ENCODE results near the gene FBXO33.
A peak's percentile ranks its signal among the peaks of the same experiment; 100 is the strongest.

Gene FBXO33

GRCh38 chr14:39430762-39431415 lies 1.3 kb downstream of the FBXO33 start:
- no peak for DNase-seq

GRCh38 chr14:39428118-39428517 lies 4.1 kb downstream of the FBXO33 start:
- no peak for DNase-seq

- DNase-seq, result peak; percentile 45
Observed at GRCh38 chr14:39426605-39427004, 5.6 kb downstream of the FBXO33 start.

- DNase-seq, result no peak
Observed at GRCh38 chr14:39425947-39426346, 6.3 kb downstream of the FBXO33 start.

- DNase-seq, result peak; percentile 4
Observed at GRCh38 chr14:39423793-39424192, 8.4 kb downstream of the FBXO33 start.

GRCh38 chr14:39422243-39422642 lies 10.0 kb downstream of the FBXO33 start:
- no peak for DNase-seq

- no peak for DNase-seq
Observed at GRCh38 chr14:39419272-39419671, 13.0 kb downstream of the FBXO33 start.

- peak; percentile 66 for DNase-seq
Observed at GRCh38 chr14:39417014-39417413, 15.2 kb downstream of the FBXO33 start.

- DNase-seq, result no peak
Observed at GRCh38 chr14:39416072-39416471, 16.2 kb downstream of the FBXO33 start.

GRCh38 chr14:39406560-39406959 lies 25.7 kb downstream of the FBXO33 start:
- no peak for DNase-seq

- no peak for DNase-seq
Observed at GRCh38 chr14:39398382-39398781, 33.9 kb downstream of the FBXO33 start.

GRCh38 chr14:39396448-39396847 lies 35.8 kb downstream of the FBXO33 start:
- no peak for DNase-seq

- DNase-seq, result no peak
Observed at GRCh38 chr14:39395555-39396254, 36.5 kb downstream of the FBXO33 start.

GRCh38 chr14:39393289-39393688 lies 38.9 kb downstream of the FBXO33 start:
- peak; percentile 53 for DNase-seq

GRCh38 chr14:39384177-39384576 lies 48.1 kb downstream of the FBXO33 start:
- no peak for DNase-seq

- no peak for DNase-seq
Observed at GRCh38 chr14:39383741-39384140, 48.5 kb downstream of the FBXO33 start.

- DNase-seq, result no peak
Observed at GRCh38 chr14:39383026-39383660, 49.1 kb downstream of the FBXO33 start.

- DNase-seq, result no peak
Observed at GRCh38 chr14:39382463-39382862, 49.8 kb downstream of the FBXO33 start.

GRCh38 chr14:39381366-39381765 lies 50.9 kb downstream of the FBXO33 start:
- DNase-seq, result no peak

GRCh38 chr14:39376667-39377403 lies 55.4 kb downstream of the FBXO33 start:
- DNase-seq, result no peak

- DNase-seq, result no peak
Observed at GRCh38 chr14:39374851-39375250, 57.4 kb downstream of the FBXO33 start.

GRCh38 chr14:39372656-39373055 lies 59.6 kb downstream of the FBXO33 start:
- no peak for DNase-seq

GRCh38 chr14:39370415-39370814 lies 61.8 kb downstream of the FBXO33 start:
- no peak for DNase-seq

- no peak for DNase-seq
Observed at GRCh38 chr14:39369029-39369428, 63.2 kb downstream of the FBXO33 start.

All from DMS53 (cell line).